IPS-18a (cell line): ENCODE measurements around the gene KRT12.

Source experiments
- H3K27ac ChIP-seq: one replicate; pipeline ENCODE4 v1.5.1; 2013; ENCODE audit warnings: low read length
- H3K27me3 ChIP-seq: one replicate; pipeline ENCODE4 v1.6.1; 2013; ENCODE audit warnings: mild to moderate bottlenecking, low read length; ENCODE audit not compliant: control insufficient read depth, insufficient read depth
- H3K36me3 ChIP-seq: one replicate; pipeline ENCODE4 v1.6.1; 2013; ENCODE audit warnings: low read depth, low read length; ENCODE audit not compliant: control insufficient read depth
- H3K4me1 ChIP-seq: one replicate; pipeline ENCODE4 v1.6.1; 2013; ENCODE audit warnings: low read depth, low read length; ENCODE audit not compliant: control insufficient read depth
- H3K4me3 ChIP-seq: one replicate; pipeline ENCODE4 v1.5.1; 2013; ENCODE audit warnings: low read length
- H3K9ac ChIP-seq: one replicate; pipeline ENCODE4 v1.6.1; 2013; ENCODE audit warnings: mild to moderate bottlenecking, low read length, moderate library complexity
- H3K9me3 ChIP-seq: one replicate; pipeline ENCODE4 v1.6.1; 2013; ENCODE audit warnings: low read depth, low read length; ENCODE audit not compliant: control insufficient read depth

The KRT12 gene

DNA sequence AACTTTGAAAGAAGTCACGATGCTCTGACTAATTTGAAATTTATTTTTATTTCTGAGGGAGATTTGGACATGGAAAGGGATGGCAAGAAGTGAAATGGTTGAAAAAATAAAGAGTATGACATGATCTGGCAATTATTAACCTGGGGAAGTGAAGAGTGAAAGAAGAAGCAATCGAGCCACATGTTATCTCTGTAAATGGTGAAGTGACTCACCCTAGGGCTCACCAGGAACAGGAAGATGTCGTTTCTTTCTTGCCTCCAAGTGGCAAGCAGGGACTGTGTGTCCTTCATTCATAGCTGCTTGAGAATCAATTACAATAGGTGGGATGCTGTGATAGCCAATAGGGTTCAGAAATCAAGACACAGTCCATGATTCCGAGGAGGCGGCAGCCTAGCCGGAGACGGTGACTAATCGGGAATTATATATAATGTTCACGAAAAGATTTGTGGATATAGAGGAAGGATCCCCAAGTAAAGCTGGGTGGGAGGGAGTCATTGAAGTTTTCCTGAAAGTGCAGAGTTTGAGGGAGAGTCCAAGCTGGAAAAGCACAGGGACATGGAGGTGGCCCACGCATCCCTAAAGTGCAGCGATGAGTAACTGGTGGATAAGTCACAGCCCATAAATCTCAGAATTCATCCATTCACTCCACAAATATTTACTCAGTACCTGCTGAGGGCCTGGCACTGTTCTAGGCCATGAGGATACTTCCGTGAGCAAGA is 36.3 kb upstream of the KRT12 start:
- H3K36me3 ChIP-seq: no peaks in the 10 kb centered on the region
- H3K9ac ChIP-seq: no peak overlapping the region
- no peaks in the 10 kb centered on the region for H3K27me3 ChIP-seq
- no peak overlapping the region for H3K27ac ChIP-seq
- peaks cover 4% of the 10 kb centered on the region for H3K4me1 ChIP-seq
- no peak overlapping the region for H3K4me3 ChIP-seq
- H3K9me3 ChIP-seq: no peaks in the 10 kb centered on the region

- Histone ChIP-seq H3K4me1 (peaks cover 4% of the 10 kb centered on the region), H3K9me3 (no peaks in the 10 kb centered on the region), H3K27ac (no peak overlapping the region), H3K4me3 (no peak overlapping the region), H3K27me3 (no peaks in the 10 kb centered on the region), H3K9ac (no peak overlapping the region), H3K36me3 (no peaks in the 10 kb centered on the region)
Measured at GRCh38 chr17:40902498-40902897, 35.5 kb upstream of the KRT12 start.

DNA sequence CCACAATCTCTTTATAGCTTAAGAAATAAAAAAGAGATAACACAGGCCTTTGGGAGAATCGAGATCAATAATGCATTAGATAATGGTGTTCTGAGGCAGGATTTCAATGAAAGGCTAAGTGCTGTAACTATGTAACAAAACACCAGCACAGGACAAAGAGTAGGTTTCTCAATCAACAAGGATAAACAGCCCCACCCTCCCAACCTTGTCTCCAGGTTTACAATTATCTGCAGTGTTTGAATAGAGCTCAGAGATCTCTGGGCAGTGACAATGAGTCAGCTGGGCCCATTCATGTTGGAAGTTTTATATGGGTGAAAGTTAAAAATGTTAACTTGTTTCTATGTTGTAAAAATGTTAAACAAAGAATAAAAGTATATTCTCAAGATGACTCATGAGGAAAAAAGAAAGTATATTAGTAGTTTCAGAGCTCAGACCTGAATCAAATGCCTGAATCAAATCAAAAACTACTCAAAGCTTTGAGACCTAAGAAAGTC is 35.0 kb upstream of the KRT12 start:
- Histone ChIP-seq H3K27me3 (no peaks in the 10 kb centered on the region), H3K9me3 (no peaks in the 10 kb centered on the region), H3K9ac (no peak overlapping the region), H3K36me3 (no peaks in the 10 kb centered on the region), H3K4me1 (peaks cover 4% of the 10 kb centered on the region), H3K4me3 (no peak overlapping the region), H3K27ac (no peak overlapping the region)

DNA sequence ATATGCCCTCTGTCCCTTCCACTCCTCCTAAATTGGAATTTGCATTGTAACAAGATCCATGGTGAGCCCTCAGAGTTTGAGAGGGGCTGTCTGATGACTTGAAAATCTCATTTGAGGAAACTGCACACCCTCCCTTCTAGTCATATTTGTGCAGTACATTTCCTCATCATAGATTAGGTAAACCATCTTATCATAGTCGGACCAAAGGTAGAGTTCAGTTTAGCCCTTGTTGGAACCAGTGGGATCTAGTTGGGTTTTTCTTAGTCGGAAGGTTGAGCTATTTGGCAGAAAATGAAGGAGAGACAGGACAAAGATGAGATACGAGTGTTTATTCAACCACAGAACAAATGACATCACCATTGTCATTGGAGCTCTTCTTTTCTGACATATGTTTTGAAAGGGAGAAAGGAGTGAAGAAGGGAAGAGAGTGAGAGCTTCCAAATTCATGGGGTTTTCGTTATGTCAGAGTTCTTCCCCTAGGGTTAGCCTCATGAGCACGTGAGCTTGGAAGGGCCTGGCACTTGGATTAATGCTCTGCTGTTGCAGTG is 33.9 kb upstream of the KRT12 start:
- H3K4me3 ChIP-seq: no peak overlapping the region
- no peak overlapping the region for H3K27ac ChIP-seq
- peaks cover 4% of the 10 kb centered on the region for H3K4me1 ChIP-seq
- no peaks in the 10 kb centered on the region for H3K36me3 ChIP-seq
- no peaks in the 10 kb centered on the region for H3K27me3 ChIP-seq
- no peaks in the 10 kb centered on the region for H3K9me3 ChIP-seq
- no peak overlapping the region for H3K9ac ChIP-seq

GRCh38 chr17:40896916-40897455 is 30.0 kb upstream of the KRT12 start:
- no peak overlapping the region for H3K27ac ChIP-seq
- H3K27me3 ChIP-seq: no peaks in the 10 kb centered on the region
- no peaks in the 10 kb centered on the region for H3K4me1 ChIP-seq
- no peaks in the 10 kb centered on the region for H3K9me3 ChIP-seq
- no peak overlapping the region for H3K9ac ChIP-seq
- H3K4me3 ChIP-seq: no peak overlapping the region
- no peaks in the 10 kb centered on the region for H3K36me3 ChIP-seq

DNA sequence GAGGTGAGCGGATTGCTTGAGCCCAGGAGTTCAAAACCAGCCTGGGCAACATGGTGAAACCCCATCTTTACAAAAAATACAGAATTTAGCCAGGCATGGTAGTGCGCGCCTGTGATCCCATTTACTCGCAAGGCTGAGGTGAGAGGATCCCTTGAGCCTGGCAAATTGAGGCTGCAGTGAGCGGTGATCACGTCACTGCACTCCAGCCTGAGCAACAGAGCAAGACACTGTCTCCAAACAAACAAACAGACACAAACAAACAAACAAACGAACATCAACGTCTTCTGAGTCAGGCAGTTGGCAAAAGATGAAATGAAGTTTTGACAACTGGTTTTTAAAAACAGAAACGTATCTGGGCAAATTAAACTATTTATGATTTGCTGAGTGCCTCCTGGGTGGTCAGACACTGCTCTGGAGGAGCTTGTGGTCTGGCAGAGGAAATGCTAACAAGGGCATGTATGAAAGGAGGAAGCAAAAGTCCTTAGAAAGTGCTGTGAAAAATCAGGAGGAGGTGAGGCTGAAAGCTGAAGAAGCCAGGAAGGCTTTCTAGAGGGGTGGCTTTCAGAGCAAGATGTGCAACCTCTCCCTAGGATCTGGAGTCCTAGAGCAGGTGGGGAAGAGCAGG is 28.2 kb upstream of the KRT12 start:
- Histone ChIP-seq H3K4me1 (no peaks in the 10 kb centered on the region), H3K27ac (no peak overlapping the region), H3K36me3 (no peaks in the 10 kb centered on the region), H3K4me3 (no peak overlapping the region), H3K27me3 (no peaks in the 10 kb centered on the region), H3K9ac (no peak overlapping the region), H3K9me3 (no peaks in the 10 kb centered on the region)

GRCh38 chr17:40888196-40888720 is 21.2 kb upstream of the KRT12 start:
- H3K4me3 ChIP-seq: no peak overlapping the region
- no peak overlapping the region for H3K9ac ChIP-seq
- no peak overlapping the region for H3K27ac ChIP-seq
- no peaks in the 10 kb centered on the region for H3K27me3 ChIP-seq
- H3K4me1 ChIP-seq: no peaks in the 10 kb centered on the region
- H3K36me3 ChIP-seq: no peaks in the 10 kb centered on the region
- H3K9me3 ChIP-seq: no peaks in the 10 kb centered on the region

DNA sequence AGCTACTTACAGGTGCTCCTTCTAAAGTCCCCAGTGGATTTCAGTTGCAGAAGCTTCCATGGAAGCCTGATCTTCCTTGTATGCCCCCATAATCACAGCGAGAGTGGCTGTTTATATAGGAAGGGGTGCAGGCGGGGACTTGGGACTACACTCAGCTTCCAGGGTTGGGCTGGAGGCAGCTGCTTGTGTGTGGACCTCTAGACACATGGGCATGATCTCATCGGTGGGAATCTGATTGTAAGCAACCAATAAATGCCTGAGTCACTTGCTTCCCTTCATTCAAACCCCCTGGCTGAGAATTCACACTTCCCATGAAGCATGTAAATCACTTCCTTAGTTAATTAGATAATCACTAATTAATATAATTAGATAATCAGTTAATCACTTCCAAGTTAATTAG is 19.1 kb upstream of the KRT12 start:
- Histone ChIP-seq H3K27me3 (no peaks in the 10 kb centered on the region), H3K9ac (no peak overlapping the region), H3K4me3 (no peak overlapping the region), H3K4me1 (no peaks in the 10 kb centered on the region), H3K36me3 (no peaks in the 10 kb centered on the region), H3K9me3 (no peaks in the 10 kb centered on the region), H3K27ac (no peak overlapping the region)

DNA sequence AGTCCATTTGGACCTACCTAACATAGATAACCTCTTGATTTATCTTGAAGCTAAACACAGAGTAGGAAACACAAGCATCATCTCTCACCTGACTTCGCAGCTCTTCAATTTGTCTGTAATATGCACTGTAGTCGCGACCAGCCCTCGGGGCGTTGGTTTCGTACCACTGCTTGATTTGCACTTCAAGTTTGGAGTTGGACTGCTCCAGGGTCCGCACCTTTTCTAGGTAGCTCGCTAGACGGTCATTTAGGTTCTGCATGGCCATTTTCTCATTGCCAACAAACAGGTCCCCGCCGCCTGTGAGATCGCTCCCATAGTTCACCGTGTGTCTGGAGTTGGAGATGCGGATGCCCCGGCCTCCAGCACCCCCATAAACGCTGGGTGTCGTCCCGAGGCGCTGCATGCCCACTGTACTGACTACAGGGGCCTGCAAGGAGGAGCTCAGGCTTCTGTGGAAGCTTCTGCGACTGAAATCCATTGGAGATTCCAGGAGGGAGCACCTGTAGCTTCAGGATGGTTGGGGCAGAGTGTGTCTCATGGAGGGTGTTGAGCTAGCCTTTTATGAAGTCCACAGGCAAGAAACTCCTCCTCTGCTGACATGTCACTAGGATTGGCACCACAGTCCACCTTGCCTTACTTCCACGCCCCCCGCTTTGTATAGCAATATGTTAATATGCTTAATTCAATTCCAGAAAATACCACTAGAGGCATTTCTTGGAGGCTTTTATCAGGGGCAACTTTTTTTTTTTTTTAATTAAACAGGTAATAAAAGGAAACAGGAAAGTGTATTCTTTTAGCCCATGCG is 17.9 kb upstream of the KRT12 start, which contains the start of gene KRT20:
Gene KRT20 (minus strand): TSS at position 535 of the 805 bp plus-strand sequence. CDS start 57 bp downstream, at position 478.
- no peaks in the 10 kb centered on the region for H3K36me3 ChIP-seq
- H3K27ac ChIP-seq: no peak within 1 kb of the TSS
- H3K9me3 ChIP-seq: no peaks in the 10 kb centered on the region
- H3K27me3 ChIP-seq: no peaks in the 10 kb centered on the region
- H3K4me3 ChIP-seq: no peak within 1 kb of the TSS
- H3K9ac ChIP-seq: no peak within 1 kb of the TSS
- H3K4me1 ChIP-seq: no peaks in the 10 kb centered on the region

GRCh38 chr17:40883626-40884334 is 16.8 kb upstream of the KRT12 start:
- H3K27ac ChIP-seq: no peak overlapping the region
- H3K9ac ChIP-seq: no peak overlapping the region
- no peaks in the 10 kb centered on the region for H3K36me3 ChIP-seq
- no peaks in the 10 kb centered on the region for H3K27me3 ChIP-seq
- no peaks in the 10 kb centered on the region for H3K4me1 ChIP-seq
- no peaks in the 10 kb centered on the region for H3K9me3 ChIP-seq
- no peak overlapping the region for H3K4me3 ChIP-seq
